A673 (cell line): ENCODE data around the gene GATB. TPM values are rescaled to one million over a fixed set of nuclear protein-coding genes. Genes with fewer than 3 reads are reported as not detected.

Source experiments
- BruUV-seq: library from RNA; stranded (reverse); fragments of 400-500 nt; replicated peaks from 2 replicates; lab custom pipeline; 2021; lab: Mats Ljungman, UMichigan
- CTCF ChIA-PET: fragments of 300-600 bp; sonication (Branson Sonifier 250); formaldehyde crosslinking; loops from one replicate; lab custom pipeline; 2022; ENCODE audit warnings: antibody characterized with exemption; lab: Charles Lee
- POLR2A ChIA-PET: fragments of 300-600 bp; sonication (Branson Sonifier 250); formaldehyde crosslinking; loops from one replicate; lab custom pipeline; 2022; ENCODE audit warnings: antibody characterized with exemption; ENCODE audit not compliant: low non-redundant PET; lab: Charles Lee
- DNase-seq: peaks from one replicate; pipeline ENCODE4 v3.0.0-alpha.2; 2015; ENCODE audit warnings: low spot score
- H3K27ac ChIP-seq: fragments of 200-600 bp; sonication (generic); 2 replicates; pipeline ENCODE4 v1.5.1; 2016; ENCODE audit warnings: mixed run types, low read depth, mild to moderate bottlenecking, mixed read lengths, antibody characterized with exemption, low read length; ENCODE audit not compliant: poor library complexity, severe bottlenecking
- H3K27me3 ChIP-seq: fragments of 200-600 bp; sonication (generic); replicated peaks from 2 replicates; pipeline ENCODE4 v1.6.1; 2017; ENCODE audit warnings: mixed run types, low read depth, mild to moderate bottlenecking, mixed read lengths, antibody characterized with exemption, low read length; ENCODE audit not compliant: insufficient read depth, poor library complexity
- H3K36me3 ChIP-seq: fragments of 200-600 bp; sonication (generic); 2 replicates; pipeline ENCODE4 v1.6.1; 2016; ENCODE audit warnings: mixed run types, mild to moderate bottlenecking, mixed read lengths, antibody characterized with exemption, low read length; ENCODE audit not compliant: insufficient read depth, poor library complexity, severe bottlenecking
- H3K4me1 ChIP-seq: fragments of 200-600 bp; sonication (generic); 2 replicates; pipeline ENCODE4 v1.6.1; 2017; ENCODE audit warnings: mixed run types, mild to moderate bottlenecking, mixed read lengths, antibody characterized with exemption, low read length; ENCODE audit not compliant: insufficient read depth, poor library complexity, severe bottlenecking
- H3K4me3 ChIP-seq: fragments of 200-600 bp; sonication (generic); 2 replicates; pipeline ENCODE4 v1.5.1; 2016; ENCODE audit warnings: low read depth, mixed run types, mild to moderate bottlenecking, mixed read lengths, low read length; ENCODE audit not compliant: poor library complexity, severe bottlenecking
- H3K9me3 ChIP-seq: fragments of 200-600 bp; sonication (generic); 2 replicates; pipeline ENCODE4 v1.6.1; 2016; ENCODE audit warnings: mixed run types, low read depth, mild to moderate bottlenecking, mixed read lengths, antibody characterized with exemption, low read length; ENCODE audit not compliant: poor library complexity, severe bottlenecking
- CTCF ChIP-seq: fragments of 300-800, 200-600 bp; sonication (generic); conservative IDR thresholded peaks from 2 replicates; pipeline ENCODE4 v1.5.1; 2017; ENCODE audit warnings: low read depth, mild to moderate bottlenecking, antibody characterized with exemption, low read length, moderate library complexity, mixed read lengths
- EZH2 ChIP-seq: fragments of 200-600 bp; sonication (generic); IDR thresholded peaks from 2 replicates; pipeline ENCODE4 v1.6.1; 2017; ENCODE audit warnings: borderline replicate concordance, low read depth, mild to moderate bottlenecking, mixed read lengths, antibody characterized with exemption, low read length; ENCODE audit not compliant: poor library complexity, severe bottlenecking
- intact Hi-C: fragments of 100-400 bp; cut with micrococcal nuclease; formaldehyde crosslinking; loops from one replicate; pipeline ENCODE4 v1.10.0; 2022; ENCODE audit not compliant: unreplicated experiment
- total RNA-seq: library from RNA; stranded (reverse); gene quantifications from 2 replicates; pipeline ENCODE4 v1.2.3, GENCODE V29; 2021

The GATB gene
- total RNA-seq, 1 experiment from 2014 or later: 23.8 TPM

DNA sequence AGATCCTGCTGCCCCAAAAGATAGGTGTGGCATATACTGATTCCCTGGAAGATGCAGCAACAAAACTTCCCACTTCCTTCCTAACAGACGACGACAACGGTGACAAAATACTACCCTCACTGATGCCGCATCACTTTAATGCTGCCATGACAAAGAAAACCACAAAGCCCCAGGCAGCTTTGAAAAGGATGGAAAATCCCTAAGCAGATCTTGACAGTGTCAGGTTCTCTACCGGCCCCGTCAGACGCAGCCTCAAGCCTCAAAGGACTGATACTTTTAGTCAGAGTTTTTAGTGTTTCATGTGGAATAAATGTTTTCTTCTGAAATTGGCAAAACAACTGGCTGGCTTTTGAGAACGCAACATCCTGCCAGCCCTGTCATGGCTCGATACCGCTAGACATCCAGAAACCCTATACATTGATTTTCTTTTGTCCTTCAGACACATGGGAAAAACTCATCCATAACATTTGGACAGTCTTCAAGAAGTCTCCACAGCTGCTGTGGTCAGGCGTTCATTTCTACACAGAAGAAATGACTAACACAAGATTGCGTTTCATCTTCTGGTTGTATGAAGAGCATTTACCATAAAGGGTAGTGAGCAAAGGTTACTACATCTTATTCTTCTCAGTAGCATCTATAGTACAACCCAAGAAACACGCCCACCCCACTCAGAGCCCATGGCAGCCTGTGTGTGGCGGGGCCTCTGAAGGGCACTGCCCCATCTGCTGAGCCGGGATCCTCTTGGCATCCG is 60.1 kb downstream of the GATB start:
- H3K27ac ChIP-seq: no peak overlapping the region
- H3K27me3 ChIP-seq: no peaks in the 10 kb centered on the region
- BruUV-seq: no TSS peak
- POLR2A ChIA-PET: no interaction called here
- no peak overlapping the region for H3K4me3 ChIP-seq
- CTCF ChIA-PET: no interaction called here
- peaks cover 13% of the 10 kb centered on the region for H3K4me1 ChIP-seq
- no peak for TF ChIP-seq EZH2
- no peak for TF ChIP-seq CTCF
- H3K9me3 ChIP-seq: no peaks in the 10 kb centered on the region
- DNase-seq: no peak
- intact Hi-C loops: no loop called here
- no peaks in the 10 kb centered on the region for H3K36me3 ChIP-seq

DNA sequence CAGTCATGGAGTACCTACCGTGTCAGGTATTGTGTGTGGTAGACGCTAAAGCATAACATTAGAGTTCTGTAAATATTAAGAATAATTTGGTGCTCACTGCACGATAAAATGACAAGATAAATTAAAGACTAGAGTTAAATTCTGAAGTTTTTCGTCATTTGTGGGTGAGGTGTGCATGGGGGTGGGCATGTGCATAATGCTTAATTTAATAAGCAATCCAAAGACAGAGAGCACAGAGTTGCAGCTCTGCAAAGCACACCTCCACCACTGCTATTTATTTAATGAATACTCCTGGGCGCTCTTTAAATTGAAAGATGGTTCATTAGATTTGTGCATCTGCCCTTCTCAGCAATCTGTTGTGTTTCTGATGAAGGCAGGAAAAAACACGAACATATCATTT is 62.6 kb downstream of the GATB start:
- TF ChIP-seq CTCF (no peak), EZH2 (no peak)
- H3K4me1 ChIP-seq: peaks cover 12% of the 10 kb centered on the region
- ChIA-PET POLR2A (no interaction called here), CTCF (no interaction called here)
- intact Hi-C loops: no loop called here
- no peak overlapping the region for H3K4me3 ChIP-seq
- no peaks in the 10 kb centered on the region for H3K27me3 ChIP-seq
- no peak overlapping the region for H3K27ac ChIP-seq
- DNase-seq: no peak
- no peaks in the 10 kb centered on the region for H3K9me3 ChIP-seq
- no TSS peak for BruUV-seq
- no peaks in the 10 kb centered on the region for H3K36me3 ChIP-seq

DNA sequence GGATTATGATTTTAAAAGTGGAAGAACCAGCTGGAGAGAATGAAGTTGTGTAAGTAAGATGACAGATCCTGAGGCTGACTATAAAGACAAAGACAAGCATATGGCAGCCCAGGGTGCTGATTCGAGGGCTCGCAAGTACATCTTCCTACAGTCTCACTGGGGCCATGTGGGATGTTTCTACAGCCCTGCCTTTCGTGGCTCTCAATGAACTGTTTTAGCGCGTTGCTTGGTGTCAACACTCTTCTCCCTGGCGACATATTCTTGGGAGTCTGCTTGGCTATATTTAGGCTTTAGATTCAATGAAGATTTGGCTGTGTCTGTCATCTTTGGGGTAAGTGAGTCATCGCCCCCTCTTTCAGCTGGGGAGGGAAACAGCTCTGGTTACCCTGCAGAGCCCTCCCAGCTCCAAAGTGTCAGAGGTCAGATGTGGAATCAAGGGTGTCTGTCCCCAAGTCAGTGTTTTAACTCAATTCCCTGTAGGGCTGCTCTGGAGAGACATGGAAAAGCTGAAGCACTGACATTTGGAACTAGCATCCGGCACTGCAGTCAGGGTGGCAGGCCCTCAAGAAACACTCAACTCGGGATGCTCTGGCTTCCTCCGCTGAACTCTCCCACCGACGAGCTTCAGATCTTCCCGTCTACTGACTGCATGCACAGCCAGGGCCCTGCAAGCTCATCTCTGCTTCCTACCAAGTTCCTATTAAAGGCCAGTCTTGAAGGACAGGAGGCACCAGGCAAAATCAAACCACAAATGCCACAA is 65.7 kb downstream of the GATB start:
- intact Hi-C loops: no loop called here
- POLR2A ChIA-PET: no interaction called here

More for the DNA sequence above, 65.7 kb downstream of the GATB start:
- Histone ChIP-seq H3K4me3 (no peak overlapping the region), H3K36me3 (no peaks in the 10 kb centered on the region), H3K27ac (no peak overlapping the region), H3K27me3 (no peaks in the 10 kb centered on the region), H3K9me3 (no peaks in the 10 kb centered on the region), H3K4me1 (no peaks in the 10 kb centered on the region)
- CTCF ChIA-PET: no interaction called here
- BruUV-seq: no TSS peak
- DNase-seq: no peak
- TF ChIP-seq CTCF (no peak), EZH2 (no peak)
